IMR-90 (cell line): ENCODE data around the gene AHNAK2. TPM values are rescaled to one million over a fixed set of nuclear protein-coding genes. Genes with fewer than 3 reads are reported as not detected.

Experiments
- ATAC-seq: fragments of 200-7000 bp; cut with Tn5 transposase; 2 replicates; pipeline ENCODE4 v1.9.1; 2020; ENCODE audit warnings: low read depth, mild to moderate bottlenecking, moderate library complexity
- BruUV-seq: library from RNA; stranded (reverse); fragments of 400-500 nt; replicated peaks from 2 replicates; lab custom pipeline; 2021; lab: Mats Ljungman, UMichigan
- CTCF ChIA-PET: fragments of 300-600 bp; formaldehyde crosslinking; extraction: SDS; loops from one replicate; lab custom pipeline; 2021; ENCODE audit warnings: antibody characterized with exemption; lab: Yijun Ruan, JAX
- POLR2A ChIA-PET: fragments of 300-600 bp; sonication (Branson Sonifier 250); formaldehyde crosslinking; loops from one replicate; lab custom pipeline; 2022; ENCODE audit warnings: antibody characterized with exemption; ENCODE audit not compliant: unreplicated experiment; lab: Charles Lee
- DNase-seq: peaks from one replicate; pipeline ENCODE4 v3.0.0; 2013
- H2AFZ ChIP-seq: replicated peaks from 2 replicates; pipeline ENCODE3; 2013; ENCODE audit warnings: low read length, mild to moderate bottlenecking; ENCODE audit not compliant: poor library complexity
- H2AK5ac ChIP-seq: 2 replicates; pipeline ENCODE4 v1.6.1; 2013; ENCODE audit warnings: low read depth, low read length, inconsistent platforms
- H2AK9ac ChIP-seq: replicated peaks from 2 replicates; pipeline ENCODE3; 2013; ENCODE audit warnings: mild to moderate bottlenecking, low read depth, low read length, moderate library complexity; ENCODE audit not compliant: poor library complexity
- H2BK120ac ChIP-seq: 2 replicates; pipeline ENCODE4 v1.6.1; 2013; ENCODE audit warnings: low read depth, low read length, inconsistent platforms
- H2BK15ac ChIP-seq: 3 replicates; pipeline ENCODE4 v1.6.1; 2013; ENCODE audit warnings: low read depth, low read length, inconsistent platforms
- H2BK20ac ChIP-seq: 2 replicates; pipeline ENCODE4 v1.6.1; 2013; ENCODE audit warnings: low read depth, mild to moderate bottlenecking, inconsistent platforms, low read length, moderate library complexity
- H2BK5ac ChIP-seq: 2 replicates; pipeline ENCODE4 v1.6.1; 2013; ENCODE audit warnings: mild to moderate bottlenecking, low read depth, low read length, inconsistent platforms; ENCODE audit not compliant: poor library complexity, severe bottlenecking
- H3K14ac ChIP-seq: replicated peaks from 2 replicates; pipeline ENCODE4 v1.6.1; 2013; ENCODE audit warnings: low read depth, low read length, inconsistent platforms
- H3K18ac ChIP-seq: 2 replicates; pipeline ENCODE4 v1.6.1; 2013; ENCODE audit warnings: low read depth, low read length, control low read depth
- H3K23ac ChIP-seq: 2 replicates; pipeline ENCODE4 v1.6.1; 2013; ENCODE audit warnings: low read depth, low read length, inconsistent platforms
- H3K27ac ChIP-seq: 2 replicates; pipeline ENCODE4 v1.5.1; 2013; ENCODE audit warnings: mild to moderate bottlenecking, control low read depth, low read length; ENCODE audit not compliant: insufficient read depth
- H3K27me3 ChIP-seq: 2 replicates; pipeline ENCODE4 v1.6.1; 2013; ENCODE audit warnings: low read length; ENCODE audit not compliant: control insufficient read depth, insufficient read depth
- H3K36me3 ChIP-seq: 2 replicates; pipeline ENCODE4 v1.6.1; 2013; ENCODE audit warnings: low read length, mixed read lengths; ENCODE audit not compliant: control insufficient read depth, insufficient read depth
- H3K4ac ChIP-seq: 2 replicates; pipeline ENCODE4 v1.6.1; 2013; ENCODE audit warnings: low read depth, low read length, inconsistent platforms
- H3K4me1 ChIP-seq: 2 replicates; pipeline ENCODE4 v1.6.1; 2013; ENCODE audit warnings: low read length, mixed read lengths; ENCODE audit not compliant: control insufficient read depth, insufficient read depth
- H3K4me2 ChIP-seq: 2 replicates; pipeline ENCODE4 v1.6.1; 2013; ENCODE audit warnings: low read depth, mild to moderate bottlenecking, control low read depth, low read length, moderate library complexity
- H3K4me3 ChIP-seq: 2 replicates; pipeline ENCODE4 v1.5.1; 2013; ENCODE audit warnings: low read depth, mild to moderate bottlenecking, control low read depth, low read length, moderate library complexity; ENCODE audit not compliant: insufficient read depth
- H3K56ac ChIP-seq: 2 replicates; pipeline ENCODE4 v1.6.1; 2013; ENCODE audit warnings: low read length, inconsistent platforms; ENCODE audit not compliant: insufficient read depth; ENCODE audit errors: extremely low read depth
- H3K79me1 ChIP-seq, 2 experiments: 2 replicates each; pipeline ENCODE4 v1.6.1; 2013; ENCODE audit warnings: low read length in 2 of 2, inconsistent platforms in 1 of 2, low read depth in 1 of 2
- H3K9ac ChIP-seq: 2 replicates; pipeline ENCODE4 v1.6.1; 2013; ENCODE audit warnings: low read depth, low read length, control low read depth
- H3K9me1 ChIP-seq: 2 replicates; pipeline ENCODE4 v1.6.1; 2013; ENCODE audit warnings: low read length, inconsistent platforms; ENCODE audit not compliant: insufficient read depth
- H3K9me3 ChIP-seq: 2 replicates; pipeline ENCODE4 v1.6.1; 2013; ENCODE audit warnings: low read length; ENCODE audit not compliant: control insufficient read depth, insufficient read depth
- H4K20me1 ChIP-seq: 2 replicates; pipeline ENCODE4 v1.6.1; 2013; ENCODE audit warnings: low read length, inconsistent platforms; ENCODE audit not compliant: insufficient read depth
- H4K5ac ChIP-seq: 2 replicates; pipeline ENCODE4 v1.6.1; 2013; ENCODE audit warnings: mild to moderate bottlenecking, low read depth, low read length, control low read depth
- H4K8ac ChIP-seq, 2 experiments: 2 replicates each; pipeline ENCODE4 v1.6.1; 2013; ENCODE audit warnings: low read depth in 2 of 2, low read length in 2 of 2, control low read depth in 1 of 2, inconsistent platforms in 1 of 2
- H4K91ac ChIP-seq: 2 replicates; pipeline ENCODE4 v1.6.1; 2013; ENCODE audit warnings: low read depth, low read length, inconsistent platforms; ENCODE audit not compliant: insufficient read depth
- RAD21 ChIP-seq: IDR thresholded peaks from 2 replicates; pipeline ENCODE4 v1.6.1; 2012; ENCODE audit warnings: low read length, improper control_type of control experiment
- WGBS, 2 experiments: methylation state at CpG; one replicate each; pipeline versions ENCODE4 v1.1.5 to v1.1.7; 2013; ENCODE audit warnings: missing lambda C conversion rate in 2 of 2; ENCODE audit not compliant: insufficient read length in 1 of 2; ENCODE audit errors: extremely low coverage in 2 of 2; 5-methylcytosine and 5-hydroxymethylcytosine counted together
- dilution Hi-C: fragments of 300-500 bp; cut with HindIII; formaldehyde crosslinking; loops from one replicate; pipeline ENCODE4 v1.14.3; 2018; ENCODE audit warnings: low sequenced_read_pairs; ENCODE audit not compliant: unreplicated experiment
- in situ Hi-C: fragments of 300-500 bp; cut with MboI; formaldehyde crosslinking; loops from 3 replicates; pipeline ENCODE4 v1.14.3; 2019; ENCODE audit warnings: low sequenced_read_pairs, inconsistent platforms, mixed read lengths
- intact Hi-C: fragments of 100-400 bp; cut with micrococcal nuclease; formaldehyde crosslinking; loops from 2 replicates; pipeline ENCODE4 v1.10.0; 2022
- polyA plus RNA-seq, 3 experiments: library from polyadenylated mRNA; depleted of rRNA; stranded (reverse); fragments of >200 nt; gene quantifications; 2 replicates each; pipeline ENCODE4 v1.2.3, GENCODE V29; 2012; ENCODE audit warnings: low replicate concordance in 1 of 3
- total RNA-seq: library from RNA; depleted of rRNA; stranded (reverse); fragments of >200 nt; gene quantifications from 2 replicates; pipeline ENCODE4 v1.2.3, GENCODE V29; 2012

The AHNAK2 gene
- total and polyA plus RNA-seq, 2 of the 4 experiments (the other 2 are of a cell fraction), result 2.6 to 7.9 TPM

GRCh38 chr14:104966261-104966865 lies 11.8 kb downstream of the AHNAK2 start:
- Histone ChIP-seq H4K5ac (no peak overlapping the region), H2AK9ac (peak overlapping the region; percentile 28), H4K8ac (no peak overlapping the region), H3K9ac (no peak overlapping the region), H3K27ac (no peak overlapping the region), H3K4me3 (no peak overlapping the region), H2AK5ac (no peak overlapping the region), H2BK15ac (no peak overlapping the region), H4K91ac (no peak overlapping the region), H3K4me2 (no peak overlapping the region), H2BK5ac (no peak overlapping the region), H3K4ac (no peak overlapping the region), H2AFZ (no peak overlapping the region), H2BK20ac (no peak overlapping the region), H3K56ac (no peak overlapping the region), H3K9me3 (no peaks in the 10 kb centered on the region), H3K4me1 (peaks cover 21% of the 10 kb centered on the region), H3K36me3 (no peaks in the 10 kb centered on the region), H3K79me1 (peaks cover 0 to 30% of the 10 kb centered on the region in 2 experiments; a peak in 1 of 4 replicates), H3K14ac (no peak overlapping the region), H4K20me1 (no peaks in the 10 kb centered on the region), H2BK120ac (no peak overlapping the region), H3K9me1 (no peaks in the 10 kb centered on the region; the same call in 1 of the 2 replicates), H3K27me3 (peaks cover 2% of the 10 kb centered on the region), H3K18ac (no peak overlapping the region), H3K23ac (no peak overlapping the region)
- DNase-seq, result no peak
- intact Hi-C loops (no loop called here), dilution Hi-C loops (no loop called here), in situ Hi-C loops (no loop called here)
- ChIA-PET CTCF (no interaction called here), POLR2A (no interaction called here)
- BruUV-seq, result no TSS peak
- no peak for TF ChIP-seq RAD21
- WGBS, 2 experiments, result no CpG with 5 or more reads among the region's 9 CpGs
- no peak for ATAC-seq
